Stimulated activated CD4-positive, alpha-beta T cell treated with anti-CD3 and anti-CD28 coated beads, Interleukin-12 subunit alpha, Interleukin-12 subunit beta, amount 100 ng/mL, for 4 hours (primary cell): ENCODE data around the gene SLC12A7.
"Not testable (repeated sequence)": the region's sequence is repeated elsewhere in the genome, so short reads cannot be mapped to it uniquely, and the experiment has no call there.

Experiments
- DNase-seq: peaks from one replicate; pipeline ENCODE4 v3.0.0-alpha.2; 2020

The SLC12A7 gene

DNA sequence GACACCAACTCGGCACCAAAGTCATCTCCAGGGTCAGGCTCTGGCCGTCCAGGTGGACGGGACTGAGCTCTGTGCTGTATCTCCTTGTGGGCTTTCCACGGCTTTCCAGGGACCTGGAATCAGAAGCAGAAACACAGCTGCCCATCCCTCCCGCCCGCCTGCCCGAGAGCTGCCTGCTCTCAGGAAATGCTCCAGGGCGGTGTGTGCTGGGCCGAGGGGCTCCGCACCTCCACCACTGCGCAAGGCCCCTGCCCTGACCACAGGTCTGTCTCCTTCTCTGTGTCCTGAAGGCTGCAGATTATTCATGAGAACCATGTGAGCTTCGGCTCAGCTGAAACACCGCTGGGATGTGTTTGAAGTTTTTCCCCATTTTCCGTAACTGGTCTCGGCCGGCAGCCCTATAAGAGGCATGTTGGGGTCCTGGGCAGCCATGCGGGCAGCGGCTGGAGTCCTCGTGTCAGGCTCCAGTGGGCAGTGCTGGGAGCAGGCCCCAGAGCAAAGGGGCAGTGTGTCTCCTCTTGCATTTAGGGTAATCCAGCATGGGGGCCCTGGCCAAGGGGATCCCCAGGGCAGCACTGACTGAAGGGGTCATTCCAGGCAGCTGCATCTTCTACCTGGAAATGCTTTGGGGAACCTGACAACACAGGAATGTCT lies 80.4 kb downstream of the SLC12A7 start:
- DNase-seq = no peak

DNA sequence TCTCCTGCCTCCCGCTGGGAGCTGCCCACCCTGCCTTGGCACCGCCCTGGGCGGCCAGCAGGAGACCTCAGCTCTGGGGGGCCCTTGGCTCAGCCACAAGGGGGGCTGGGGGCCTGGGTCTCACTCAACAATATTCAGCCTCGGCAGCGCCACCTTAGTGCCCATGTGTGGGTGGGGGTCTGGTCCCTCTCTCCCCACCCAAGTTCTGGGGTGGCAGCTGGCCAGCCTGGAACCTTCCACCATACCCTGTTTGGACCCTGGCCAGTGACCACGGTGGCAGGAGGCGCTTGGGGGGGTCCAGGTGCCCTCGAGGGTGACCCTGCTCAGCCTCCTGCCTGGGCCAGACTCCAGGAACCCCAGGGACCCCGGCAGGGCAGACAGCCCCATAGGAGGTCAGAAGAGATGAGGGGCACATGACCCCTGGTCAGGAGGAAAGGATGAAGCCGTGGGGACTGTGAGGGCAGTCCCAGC lies 81.0 kb downstream of the SLC12A7 start:
- DNase-seq = no peak

GRCh38 chr5:1029945-1030625 lies 81.8 kb downstream of the SLC12A7 start:
- no peak for DNase-seq

GRCh38 chr5:1029282-1029944 lies 82.5 kb downstream of the SLC12A7 start:
- no peak for DNase-seq

- DNase-seq = no peak
These were observed 83.2 kb downstream of the SLC12A7 start for GRCh38 chr5:1028481-1029281.

DNA sequence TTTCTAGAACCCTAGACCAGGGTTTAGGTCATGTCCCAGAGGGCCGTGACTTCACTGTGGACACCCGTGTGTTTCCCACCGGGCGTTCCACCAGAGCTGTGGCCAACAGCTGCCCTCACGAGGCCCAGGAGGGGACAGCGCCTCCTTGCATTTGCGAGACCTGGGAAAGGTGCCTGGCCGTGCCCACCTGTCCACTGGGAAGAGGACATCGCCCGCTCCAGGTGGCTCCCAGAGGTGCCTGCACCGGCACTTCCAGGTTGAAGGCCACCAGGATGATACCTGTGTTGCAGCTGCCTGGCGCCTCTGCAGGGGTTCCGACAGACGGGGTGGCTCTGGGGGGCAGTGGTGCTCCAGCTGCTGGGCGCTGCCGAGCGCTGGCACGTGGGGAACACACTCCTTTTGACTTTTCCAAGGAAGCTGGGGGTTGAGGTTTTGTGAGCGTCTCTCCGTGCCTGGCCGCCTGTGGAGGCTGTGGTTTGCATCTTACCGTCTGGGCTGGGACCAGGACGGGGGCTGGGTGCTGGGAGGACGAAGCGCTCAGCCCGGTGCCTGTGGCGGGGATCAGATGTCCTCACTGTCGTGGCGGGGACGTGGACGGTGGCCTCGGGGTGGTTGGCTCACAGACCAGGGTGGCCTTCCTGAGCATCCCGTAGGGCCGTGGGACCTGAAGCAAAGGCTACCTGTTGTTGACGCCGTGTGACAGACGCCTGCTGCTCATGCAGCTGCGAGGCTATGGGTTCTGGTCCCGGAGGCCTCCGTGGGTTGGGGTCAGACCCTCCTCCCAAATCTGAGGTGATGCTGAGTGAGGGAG lies 84.0 kb downstream of the SLC12A7 start:
- DNase-seq = no peak

GRCh38 chr5:1026700-1027621 lies 84.9 kb downstream of the SLC12A7 start:
- DNase-seq = no peak

DNA sequence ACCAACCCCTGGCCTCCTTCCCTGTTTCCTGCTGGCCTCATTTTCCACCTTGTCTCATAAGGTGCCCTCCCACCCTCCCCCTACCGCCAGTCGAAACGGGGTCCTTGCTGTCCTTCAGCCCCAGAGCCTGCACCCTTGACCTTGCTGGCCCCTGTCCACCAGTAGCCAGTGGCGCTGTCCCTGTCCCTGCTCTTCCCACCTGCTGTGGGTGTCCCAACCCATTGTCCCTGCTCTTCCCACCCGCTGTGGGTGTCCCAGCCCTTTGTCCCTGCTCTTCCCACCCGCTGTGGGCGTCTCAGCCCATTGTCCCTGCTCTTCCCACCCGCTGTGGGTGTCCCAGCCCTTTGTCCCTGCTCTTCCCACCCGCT lies 89.9 kb downstream of the SLC12A7 start:
- not testable (repeated sequence) for DNase-seq

DNA sequence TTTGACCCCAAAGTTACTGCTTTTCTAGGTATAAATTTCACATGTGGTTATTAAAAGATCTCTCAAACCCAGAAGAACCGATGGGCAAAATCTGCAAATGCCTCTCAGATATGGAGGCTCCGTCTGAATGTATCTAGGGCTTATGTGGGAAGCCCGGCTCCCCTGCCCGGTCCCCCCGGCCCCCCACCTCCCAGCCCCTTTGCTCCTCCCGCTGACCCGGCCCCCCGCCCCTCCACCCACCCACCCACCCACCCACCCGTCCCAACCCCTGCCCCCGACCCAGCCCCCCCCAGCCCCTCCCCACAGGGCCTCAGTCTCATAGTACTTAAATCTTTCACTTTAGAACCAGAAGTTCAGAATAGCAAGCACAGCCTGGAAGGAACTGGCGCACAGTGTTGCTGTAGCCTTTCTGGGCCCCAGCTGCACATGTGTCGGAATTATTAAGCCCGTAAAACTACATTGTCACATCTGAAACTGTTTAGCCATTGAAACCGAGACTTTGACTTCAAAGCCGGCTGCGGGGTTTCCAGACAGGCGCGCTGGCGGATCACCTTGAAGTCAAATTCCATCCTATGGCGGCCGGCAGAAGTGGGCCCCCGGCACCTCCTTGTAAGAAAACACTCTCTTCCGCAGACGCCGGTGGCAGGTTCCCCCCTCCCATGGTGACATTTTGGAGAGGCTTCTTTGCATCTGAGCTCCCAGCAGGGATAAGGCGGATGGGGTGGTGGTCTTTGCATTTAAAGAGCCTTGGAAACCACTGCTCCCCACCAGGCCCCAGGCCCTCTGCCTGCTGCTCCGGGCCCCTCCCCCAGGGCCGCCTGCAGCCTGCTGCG lies 90.5 kb downstream of the SLC12A7 start:
- DNase-seq = no peak

GRCh38 chr5:1020452-1020961 lies 91.4 kb downstream of the SLC12A7 start:
- DNase-seq = no peak

GRCh38 chr5:1019001-1019905 lies 92.6 kb downstream of the SLC12A7 start:
- DNase-seq = no peak

- DNase-seq = no peak
These were observed 93.3 kb downstream of the SLC12A7 start for GRCh38 chr5:1018596-1018995.

DNA sequence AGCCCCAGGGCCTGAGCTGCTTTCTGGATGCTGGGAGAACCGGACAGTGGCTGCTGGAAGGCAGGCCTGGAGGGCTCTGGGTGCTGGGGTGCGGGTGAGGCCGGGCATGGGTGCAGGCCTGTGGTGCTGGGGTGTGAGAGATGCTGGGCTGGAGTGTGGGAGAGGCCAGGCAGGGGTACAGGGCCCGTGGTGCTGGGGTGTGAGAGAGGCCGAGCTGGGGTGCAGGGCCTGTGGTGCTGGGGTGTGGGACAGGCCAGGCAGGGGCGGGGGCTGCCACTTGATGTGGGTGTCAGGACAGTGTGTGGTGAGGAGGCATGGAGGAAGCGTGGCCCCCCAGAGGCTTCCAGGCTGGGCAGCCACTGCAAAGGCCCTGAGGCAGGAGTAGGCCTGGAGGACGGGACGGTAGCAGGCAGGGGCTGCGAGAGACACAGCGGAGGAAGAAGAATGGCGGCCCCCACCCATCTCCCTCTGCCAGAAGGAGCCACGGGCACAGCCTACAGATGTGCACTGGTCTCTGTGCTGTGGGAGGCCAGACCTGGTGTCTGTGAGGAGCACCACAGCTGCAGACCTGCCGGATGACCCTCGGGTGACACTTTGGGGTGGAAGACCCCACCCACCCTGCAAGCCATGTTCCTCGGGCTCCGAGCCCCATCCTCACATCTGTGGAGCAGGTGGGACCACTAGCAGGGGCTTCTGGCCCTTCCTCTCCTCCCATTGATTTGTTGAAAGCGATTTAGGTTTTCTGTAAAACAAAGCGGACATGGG lies 94.0 kb downstream of the SLC12A7 start:
- DNase-seq = no peak

DNA sequence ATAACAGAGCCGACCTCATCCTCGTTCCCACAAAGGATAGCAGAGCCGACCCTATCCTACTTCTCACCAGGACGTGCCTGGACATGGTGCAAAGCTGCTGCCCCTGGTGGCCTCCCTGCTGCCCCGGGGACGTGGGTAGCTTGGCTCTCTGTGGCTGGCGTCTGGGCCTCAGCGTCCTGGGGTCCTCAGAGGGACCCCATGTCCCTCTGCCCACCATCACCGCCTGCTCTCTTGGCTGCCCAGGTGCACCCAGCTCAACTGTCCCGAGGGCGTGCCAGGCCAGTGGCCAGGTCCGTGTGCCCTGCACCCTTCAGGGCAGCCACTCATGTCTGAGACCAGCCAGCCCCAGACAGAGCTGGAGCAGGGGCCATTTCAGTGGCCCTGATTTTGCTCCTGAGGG lies 94.8 kb downstream of the SLC12A7 start:
- DNase-seq = no peak

DNA sequence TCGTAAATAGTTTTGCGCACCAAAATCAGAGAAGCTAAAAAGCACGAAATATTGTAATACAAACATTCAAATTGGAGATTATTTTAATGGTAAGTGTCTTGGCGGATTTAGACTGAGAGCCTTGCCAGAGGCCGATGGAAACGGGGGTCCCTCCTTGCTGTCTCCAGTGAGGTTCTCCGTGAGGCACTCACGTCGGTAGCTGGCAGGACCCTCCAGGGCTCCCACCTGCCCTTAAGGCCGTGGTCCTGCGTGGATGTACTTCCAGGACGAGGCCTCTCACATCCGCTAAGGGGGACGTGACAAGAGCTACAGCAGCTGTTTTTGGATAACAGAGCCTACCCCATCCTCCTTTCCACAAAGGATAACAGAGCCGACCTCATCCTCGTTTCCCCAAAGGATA lies 95.4 kb downstream of the SLC12A7 start:
- DNase-seq = no peak

DNA sequence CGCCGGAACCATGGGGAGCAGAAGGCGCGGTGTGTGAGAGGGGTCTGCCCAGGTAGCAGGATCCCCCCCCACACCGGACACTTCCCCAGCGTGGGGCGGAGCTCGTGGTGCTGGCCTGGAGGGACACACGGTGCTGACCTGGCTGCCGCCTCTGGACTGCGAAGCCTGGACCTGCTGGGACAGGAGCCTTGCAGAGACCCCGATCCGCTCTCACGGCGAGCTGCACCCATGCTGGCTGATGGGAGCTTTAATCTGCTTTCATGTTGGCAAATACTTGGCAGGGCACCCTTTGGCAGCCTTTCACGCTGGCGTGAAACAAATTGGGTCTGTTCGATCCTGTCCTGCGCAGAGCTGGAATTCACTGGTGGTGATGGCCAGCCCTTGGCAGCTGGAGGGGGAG lies 95.8 kb downstream of the SLC12A7 start:
- DNase-seq = no peak

DNA sequence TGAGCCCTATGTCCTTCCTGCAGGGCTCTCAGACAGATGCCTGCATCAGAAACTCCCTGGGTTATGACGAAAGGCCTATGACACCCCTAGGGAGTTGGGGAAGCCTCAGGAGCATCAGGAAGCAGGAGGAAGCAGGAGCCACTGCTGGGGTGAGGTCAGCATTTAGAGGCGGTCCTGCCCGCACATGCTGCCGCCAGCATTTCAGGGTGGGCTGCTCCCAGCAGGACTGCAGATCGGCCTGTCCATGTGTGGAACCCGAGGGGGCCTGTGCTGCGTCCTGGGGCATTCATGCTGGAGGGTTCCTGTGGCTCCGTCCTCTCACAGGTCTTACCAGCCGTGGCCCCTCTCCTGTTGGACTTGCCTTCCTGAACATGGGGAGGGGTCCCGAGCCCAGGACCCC lies 96.4 kb downstream of the SLC12A7 start:
- no peak for DNase-seq

- DNase-seq = no peak
These were observed 97.1 kb downstream of the SLC12A7 start for GRCh38 chr5:1014781-1015221.
